Body of pancreas (tissue), 4 donors: ENCODE data around the gene SV2B. TPM values are rescaled to one million over a fixed set of nuclear protein-coding genes. Genes with fewer than 3 reads are reported as not detected.

Experiments used
- ATAC-seq: fragments of 150-250 bp; one replicate; pipeline ENCODE4 v1.9.1; 2016
- DNase-seq, 4 donors: peaks; one replicate each; pipeline ENCODE4 v3.0.0-alpha.2; 2019
- H3K27ac ChIP-seq, 4 donors: fragments of 200-600 bp; sonication (generic); 1 replicate in 3 of 4; 2 replicates in 1 of 4; pipeline versions ENCODE4 v1.5.1 to v1.6.1; 2016 to 2019; ENCODE audit warnings: mild to moderate bottlenecking in 1 of 4, mixed read lengths in 1 of 4, moderate library complexity in 1 of 4
- H3K27me3 ChIP-seq, 2 donors: fragments of 200-600 bp; sonication (generic); one replicate each; pipeline ENCODE4 v1.6.0; 2016; ENCODE audit warnings: mild to moderate bottlenecking in 1 of 2
- H3K36me3 ChIP-seq, 2 donors: fragments of 200-600 bp; sonication (generic); replicated peaks in 1 of 2; 2 replicates each; pipeline ENCODE4 v1.5.1; 2016; ENCODE audit warnings: low read depth in 2 of 2; ENCODE audit not compliant: insufficient read depth in 1 of 2
- H3K4me1 ChIP-seq: fragments of 200-600 bp; sonication (generic); one replicate; pipeline ENCODE4 v1.6.0; 2016
- H3K4me3 ChIP-seq, 2 donors: fragments of 200-600 bp; sonication (generic); 1 replicate in 1 of 2; 2 replicates in 1 of 2; pipeline ENCODE4 v1.5.1; 2016 to 2019
- H3K9me3 ChIP-seq, 3 donors: fragments of 200-600 bp; sonication (generic); 1 replicate in 2 of 3; 2 replicates in 1 of 3; pipeline ENCODE4 v1.5.1; 2016
- POLR2A ChIP-seq, 3 donors: fragments of 450-650 bp; IDR thresholded peaks; one replicate each; pipeline ENCODE4 v1.6.1; 2016; ENCODE audit warnings: antibody characterized with exemption in 3 of 3, mild to moderate bottlenecking in 2 of 3
- WGBS, 2 donors: methylation state at CpG; one replicate each; pipeline ENCODE4 v1.1.5; 2017; 5-methylcytosine and 5-hydroxymethylcytosine counted together
- intact Hi-C: fragments of 100-400 bp; cut with DNase I; formaldehyde crosslinking; loops from one replicate; pipeline ENCODE4 v1.15.1; 2023
- total RNA-seq, 2 donors: library from RNA; depleted of rRNA; stranded (reverse); fragments of >200 nt; gene quantifications; one replicate each; pipeline ENCODE4 v1.1.0, GENCODE V29; 2016
- TF ChIP-seq, protein P1 (sequence below), 7 experiments: fragments of 450-650 bp in 4 of 7; fragments of 200-600 bp in 3 of 7; sonication (generic) in 3 of 7; IDR thresholded peaks; one replicate each; pipeline ENCODE4 v1.5.1; 2016 to 2019; ENCODE audit warnings: antibody characterized with exemption in 7 of 7

Gene SV2B
- total RNA-seq, 2 donors from 2014 or later = 0.78 to 20.4 TPM

DNA sequence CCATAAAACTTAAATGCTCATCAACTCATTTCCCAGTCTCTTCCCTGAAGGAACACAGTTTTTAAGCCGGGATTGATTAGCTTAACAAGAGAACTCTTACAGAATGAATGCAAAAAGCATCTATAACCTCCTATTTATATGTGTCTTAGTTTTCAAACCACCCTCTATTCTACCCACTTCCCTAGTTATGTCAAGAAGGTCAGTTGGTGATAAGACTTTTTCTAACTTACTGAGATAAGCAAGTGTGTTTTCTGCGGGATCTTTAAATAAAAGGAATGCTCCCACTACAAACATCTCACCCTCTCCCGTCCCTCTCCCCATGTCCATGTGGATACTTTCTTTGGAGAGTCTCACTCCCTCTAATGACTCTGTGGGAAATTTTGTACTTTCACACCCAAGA lies 218.5 kb downstream of the SV2B start:
- no peak for ATAC-seq
- intact Hi-C loops = no loop called here
- Histone ChIP-seq H3K27me3 (no peaks in the 10 kb centered on the region), H3K4me3 (no peak overlapping the region), H3K9me3 (no peaks in the 10 kb centered on the region), H3K4me1 (no peaks in the 10 kb centered on the region), H3K36me3 (no peaks in the 10 kb centered on the region), H3K27ac (no peak overlapping the region)
- no peak for TF ChIP-seq POLR2A (IDR thresholded peaks at IDR 0.05)
- TF ChIP-seq, protein P1, sequence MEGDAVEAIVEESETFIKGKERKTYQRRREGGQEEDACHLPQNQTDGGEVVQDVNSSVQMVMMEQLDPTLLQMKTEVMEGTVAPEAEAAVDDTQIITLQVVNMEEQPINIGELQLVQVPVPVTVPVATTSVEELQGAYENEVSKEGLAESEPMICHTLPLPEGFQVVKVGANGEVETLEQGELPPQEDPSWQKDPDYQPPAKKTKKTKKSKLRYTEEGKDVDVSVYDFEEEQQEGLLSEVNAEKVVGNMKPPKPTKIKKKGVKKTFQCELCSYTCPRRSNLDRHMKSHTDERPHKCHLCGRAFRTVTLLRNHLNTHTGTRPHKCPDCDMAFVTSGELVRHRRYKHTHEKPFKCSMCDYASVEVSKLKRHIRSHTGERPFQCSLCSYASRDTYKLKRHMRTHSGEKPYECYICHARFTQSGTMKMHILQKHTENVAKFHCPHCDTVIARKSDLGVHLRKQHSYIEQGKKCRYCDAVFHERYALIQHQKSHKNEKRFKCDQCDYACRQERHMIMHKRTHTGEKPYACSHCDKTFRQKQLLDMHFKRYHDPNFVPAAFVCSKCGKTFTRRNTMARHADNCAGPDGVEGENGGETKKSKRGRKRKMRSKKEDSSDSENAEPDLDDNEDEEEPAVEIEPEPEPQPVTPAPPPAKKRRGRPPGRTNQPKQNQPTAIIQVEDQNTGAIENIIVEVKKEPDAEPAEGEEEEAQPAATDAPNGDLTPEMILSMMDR (IDR thresholded peaks at IDR 0.05) = no peak
- WGBS, 2 donors = 64 to 67% methylated on average over 3 of the region's 3 CpGs
- no peak for DNase-seq

DNA sequence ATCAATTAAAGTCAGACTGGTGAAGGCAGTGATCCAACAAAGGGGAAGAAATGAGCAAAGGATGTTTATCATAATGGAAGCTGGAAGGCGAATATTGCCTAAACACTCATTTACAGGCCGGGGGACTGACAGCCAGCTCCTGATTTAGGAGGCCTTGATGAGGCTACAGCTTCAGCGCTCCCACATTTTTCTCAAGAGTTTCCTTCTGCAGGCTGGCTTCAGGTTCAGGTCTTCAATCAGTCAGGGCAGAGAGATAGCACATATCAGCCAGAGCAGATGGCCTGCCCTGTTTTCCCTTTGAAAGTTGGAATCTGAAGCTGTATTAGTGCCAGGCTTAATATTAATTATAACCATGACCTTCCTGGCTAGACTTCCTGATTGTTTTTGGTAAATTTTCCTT lies 218.9 kb downstream of the SV2B start:
- H3K27me3 ChIP-seq = no peaks in the 10 kb centered on the region
- intact Hi-C loops = no loop called here
- WGBS, 2 donors = 34 to 47% methylated on average over 3 of the region's 3 CpGs
- no peaks in the 10 kb centered on the region for H3K9me3 ChIP-seq
- no peak for DNase-seq
- H3K4me1 ChIP-seq = no peaks in the 10 kb centered on the region
- H3K36me3 ChIP-seq = no peaks in the 10 kb centered on the region
- no peak for TF ChIP-seq POLR2A (IDR thresholded peaks at IDR 0.05)
- TF ChIP-seq, protein P1 (IDR thresholded peaks at IDR 0.05) = no peak
- no peak overlapping the region for H3K27ac ChIP-seq
- no peak overlapping the region for H3K4me3 ChIP-seq
- ATAC-seq = no peak

DNA sequence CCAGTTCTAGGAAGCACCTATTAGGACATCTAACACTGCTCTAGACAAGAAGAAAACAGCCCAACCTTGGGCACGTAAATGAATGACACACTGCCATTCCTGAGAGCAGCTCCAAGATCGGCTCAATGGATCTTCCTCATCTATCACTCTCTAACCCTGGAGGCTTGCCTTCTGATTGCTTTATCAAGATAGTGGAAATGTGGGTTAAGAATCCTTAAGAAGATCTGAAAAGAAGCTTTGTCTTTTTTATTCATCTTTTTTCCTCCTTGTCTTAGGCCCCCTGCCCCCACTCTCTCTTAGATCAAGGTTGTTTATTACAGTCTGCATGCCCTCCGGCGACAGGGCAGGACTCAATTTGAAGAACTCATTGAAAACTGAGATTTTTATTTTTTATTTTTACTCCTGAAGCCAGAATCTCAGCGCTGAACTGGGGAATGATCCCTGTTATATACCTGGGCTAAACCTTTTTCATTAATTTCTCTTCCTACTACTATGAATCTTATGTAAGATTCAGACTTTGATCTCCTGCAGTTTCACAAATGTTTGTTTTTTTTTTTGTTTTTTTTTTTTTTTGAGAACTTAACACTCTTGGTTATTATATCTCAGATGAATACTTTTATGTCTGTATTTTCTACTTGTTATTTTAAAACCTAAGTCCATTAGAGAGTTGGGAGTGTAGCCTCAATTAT lies 219.5 kb downstream of the SV2B start:
- Histone ChIP-seq H3K4me1 (no peaks in the 10 kb centered on the region), H3K36me3 (no peaks in the 10 kb centered on the region), H3K9me3 (no peaks in the 10 kb centered on the region), H3K27ac (no peak overlapping the region), H3K27me3 (no peaks in the 10 kb centered on the region), H3K4me3 (no peak overlapping the region)
- ATAC-seq (no peak), DNase-seq (no peak)
- 67 to 76% methylated on average over 5 of the region's 5 CpGs for WGBS, 2 donors
- TF ChIP-seq, protein P1 (IDR thresholded peaks at IDR 0.05) = no peak
- no peak for TF ChIP-seq POLR2A (IDR thresholded peaks at IDR 0.05)
- intact Hi-C loops = no loop called here

DNA sequence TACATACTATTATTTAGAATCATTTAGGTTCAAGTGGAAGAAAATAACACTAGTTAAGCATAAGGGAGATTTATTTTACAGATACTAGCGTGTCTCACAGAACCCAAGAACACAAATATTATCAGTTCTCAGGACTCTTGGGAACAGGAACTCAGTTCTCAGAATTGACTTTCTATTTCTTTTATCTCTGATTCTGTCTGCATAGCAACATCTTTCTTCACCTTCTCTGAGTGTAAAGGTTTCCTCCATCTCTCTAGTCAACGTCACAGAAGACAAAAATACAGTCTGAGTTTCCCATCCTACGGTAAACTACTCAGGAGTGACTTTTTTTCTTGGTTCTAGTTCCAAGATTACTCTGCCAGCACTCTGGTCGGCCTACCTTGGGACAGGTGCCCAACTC lies 220.0 kb downstream of the SV2B start:
- Histone ChIP-seq H3K4me1 (no peaks in the 10 kb centered on the region), H3K27me3 (no peaks in the 10 kb centered on the region), H3K27ac (no peak overlapping the region), H3K4me3 (no peak overlapping the region), H3K9me3 (no peaks in the 10 kb centered on the region), H3K36me3 (no peaks in the 10 kb centered on the region)
- no peak for TF ChIP-seq POLR2A (IDR thresholded peaks at IDR 0.05)
- TF ChIP-seq, protein P1 (IDR thresholded peaks at IDR 0.05) = no peak
- DNase-seq (no peak), ATAC-seq (no peak)
- intact Hi-C loops = no loop called here
- 62% methylated on average over 4 of the region's 4 CpGs for WGBS, 2 donors

DNA sequence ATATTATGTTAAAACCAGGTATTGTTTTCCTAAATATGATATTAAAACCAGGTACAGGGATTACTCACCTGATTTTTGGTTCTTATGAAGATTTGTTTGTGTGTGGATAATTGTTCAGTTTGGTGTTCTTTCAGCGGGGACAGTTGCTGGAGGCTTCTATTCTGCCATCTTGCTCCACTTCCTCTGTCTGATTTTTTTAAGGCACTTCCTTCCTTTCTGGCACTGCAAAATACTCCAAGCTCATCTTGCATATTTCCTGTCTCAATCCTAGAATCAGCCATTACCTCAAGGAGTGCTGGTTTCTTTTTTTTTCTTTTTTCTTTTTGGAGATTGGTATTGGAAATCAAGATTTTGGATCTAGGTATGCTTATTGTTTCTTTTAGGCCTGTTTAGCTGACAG lies 229.9 kb downstream of the SV2B start:
- Histone ChIP-seq H3K9me3 (no peaks in the 10 kb centered on the region), H3K4me3 (no peak overlapping the region), H3K27me3 (no peaks in the 10 kb centered on the region), H3K27ac (no peak overlapping the region), H3K36me3 (no peaks in the 10 kb centered on the region), H3K4me1 (no peaks in the 10 kb centered on the region)
- intact Hi-C loops = no loop called here
- DNase-seq (no peak), ATAC-seq (no peak)
- WGBS, 2 donors = 70 to 78% methylated on average over 1 of the region's 1 CpG
- no peak for TF ChIP-seq POLR2A (IDR thresholded peaks at IDR 0.05)
